Keratinocyte (primary cell): ENCODE data around the gene FTO. TPM values are rescaled to one million over a fixed set of nuclear protein-coding genes. Genes with fewer than 3 reads are reported as not detected.

Experiments used
- DNase-seq: peaks from one replicate; pipeline ENCODE4 v3.0.0-alpha.2; 2011; ENCODE audit warnings: low read depth, missing footprints, low spot score
- FAIRE-seq: peaks from 2 replicates; lab custom pipeline; 2011; peaks lifted over from hg19 to GRCh38; lab: Jason Lieb, UNC
- H2AFZ ChIP-seq: 2 replicates; pipeline ENCODE4 v1.6.0; 2012; ENCODE audit warnings: low read length, control low read depth, inconsistent platforms; ENCODE audit not compliant: control insufficient read depth
- H3K27ac ChIP-seq: 2 replicates; pipeline ENCODE4 v1.5.1; 2011; ENCODE audit warnings: low read length; ENCODE audit not compliant: control insufficient read depth, insufficient read depth
- H3K27me3 ChIP-seq: 3 replicates; pipeline ENCODE4 v1.6.0; 2011; ENCODE audit warnings: low read length; ENCODE audit not compliant: control insufficient read depth, insufficient read depth; ENCODE audit errors: extremely low read depth
- H3K36me3 ChIP-seq, 2 experiments: 2 replicates in 1 of 2; 3 replicates in 1 of 2; pipeline ENCODE4 v1.5.1; 2011; ENCODE audit warnings: low read length in 2 of 2, mild to moderate bottlenecking in 1 of 2; ENCODE audit not compliant: control insufficient read depth in 2 of 2, insufficient read depth in 2 of 2; ENCODE audit errors: extremely low read depth in 1 of 2
- H3K4me1 ChIP-seq: 3 replicates; pipeline ENCODE4 v1.5.1; 2011; ENCODE audit warnings: low read length; ENCODE audit not compliant: control insufficient read depth, insufficient read depth; ENCODE audit errors: extremely low read depth
- H3K4me2 ChIP-seq: 3 replicates; pipeline ENCODE4 v1.6.0; 2011; ENCODE audit warnings: low read depth, low read length; ENCODE audit not compliant: control insufficient read depth, insufficient read depth; ENCODE audit errors: extremely low read depth
- H3K4me3 ChIP-seq, 3 experiments: fragments of 200-600 bp in 1 of 3; sonication (generic) in 1 of 3; 2 replicates in 2 of 3; 3 replicates in 1 of 3; pipeline ENCODE4 v1.5.1; 2011 to 2016; ENCODE audit warnings: low read length in 3 of 3, mild to moderate bottlenecking in 3 of 3, control low read depth in 2 of 3, inconsistent platforms in 1 of 3, low read depth in 1 of 3, mixed read lengths in 1 of 3, mixed run types in 1 of 3, moderate library complexity in 1 of 3; ENCODE audit not compliant: control insufficient read depth in 2 of 3, insufficient read depth in 2 of 3; ENCODE audit errors: extremely low read depth in 1 of 3
- H3K79me2 ChIP-seq: 2 replicates; pipeline ENCODE4 v1.6.0; 2012; ENCODE audit warnings: low read length; ENCODE audit not compliant: control insufficient read depth, insufficient read depth
- H3K9ac ChIP-seq: 3 replicates; pipeline ENCODE4 v1.6.0; 2011; ENCODE audit warnings: low read length; ENCODE audit not compliant: control insufficient read depth, insufficient read depth; ENCODE audit errors: extremely low read depth
- H3K9me1 ChIP-seq: 3 replicates; pipeline ENCODE4 v1.6.0; 2011; ENCODE audit warnings: low read length; ENCODE audit not compliant: control insufficient read depth, insufficient read depth; ENCODE audit errors: extremely low read depth
- H3K9me3 ChIP-seq: 2 replicates; pipeline ENCODE4 v1.5.1; 2012; ENCODE audit warnings: low read depth, low read length; ENCODE audit not compliant: control insufficient read depth
- H4K20me1 ChIP-seq: 3 replicates; pipeline ENCODE4 v1.6.0; 2011; ENCODE audit warnings: low read length; ENCODE audit not compliant: control insufficient read depth, insufficient read depth; ENCODE audit errors: extremely low read depth
- EZH2 ChIP-seq: IDR thresholded peaks from one replicate; pipeline ENCODE4 v1.6.1; 2012; ENCODE audit warnings: inconsistent platforms, mild to moderate bottlenecking, low read length, moderate library complexity
- dilution Hi-C: fragments of 300-500 bp; cut with MboI; formaldehyde crosslinking; loops from one replicate; pipeline ENCODE4 v1.7.0; 2020; ENCODE audit warnings: low sequenced_read_pairs; ENCODE audit not compliant: extremely low pct_ligation_motif_present
- polyA plus RNA-seq, 5 experiments: library from polyadenylated mRNA; depleted of rRNA in 3 of 5; stranded (reverse) in 3 of 5; stranded (forward) in 1 of 5; unstranded in 1 of 5; fragments of >200 nt; gene quantifications; 1 replicate in 1 of 5; 2 replicates in 3 of 5; 3 replicates in 1 of 5; pipeline versions ENCODE4 v1.2.1 to v1.2.3, GENCODE V29; 2011 to 2012; ENCODE audit warnings: missing spikeins in 2 of 5, low read depth in 1 of 5, low replicate concordance in 1 of 5
- TF ChIP-seq, protein P1 (sequence below), 3 experiments: IDR thresholded peaks in 1 of 3; conservative IDR thresholded peaks in 1 of 3; optimal IDR thresholded peaks in 1 of 3; 2 replicates in 2 of 3; 3 replicates in 1 of 3; pipeline versions ENCODE3 to v1.5.1; 2011; ENCODE audit warnings: low read length in 3 of 3, mild to moderate bottlenecking in 3 of 3, moderate library complexity in 2 of 3, control low read depth in 1 of 3, inconsistent platforms in 1 of 3; ENCODE audit not compliant: insufficient read depth in 2 of 3; ENCODE audit errors: extremely low read depth in 1 of 3

The FTO gene
- polyA plus RNA-seq, 1 donor (not counting 4 experiments of a cell fraction or from before 2014, with no cell fraction given) = 56.4 TPM

DNA sequence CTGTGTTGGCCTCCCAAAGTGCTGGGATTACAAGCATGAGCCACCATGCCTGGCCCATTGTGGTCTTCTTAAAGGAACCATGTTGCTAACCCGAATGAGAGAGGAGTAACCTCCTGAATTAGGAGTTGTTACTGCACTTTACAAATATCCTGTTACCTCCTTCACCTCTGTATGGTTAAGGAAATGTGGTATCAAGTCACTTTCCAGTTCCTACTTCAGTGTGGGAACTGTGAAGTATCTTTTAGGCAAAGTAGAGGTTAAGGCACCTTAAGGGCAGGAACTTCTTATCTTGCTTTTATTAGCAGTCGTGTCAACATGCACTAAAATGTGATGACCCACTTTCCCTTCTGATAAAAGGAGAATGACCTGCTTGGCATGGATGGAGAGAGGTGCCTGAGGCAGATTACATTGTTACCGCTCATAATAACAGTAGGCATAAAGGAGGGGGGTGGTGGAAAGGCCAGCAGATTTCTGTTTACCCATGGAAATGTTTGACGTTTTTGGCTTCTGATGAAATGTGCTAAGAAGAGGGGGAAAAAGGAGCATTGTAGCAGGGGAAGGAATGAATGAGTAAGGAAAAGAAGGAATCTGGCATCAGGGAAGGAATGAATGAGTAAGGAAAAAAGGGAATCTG, 28.5 kb downstream of the FTO start:
- peaks cover 6% of the 10 kb centered on the region for H3K4me1 ChIP-seq
- dilution Hi-C loops = no loop called here
- FAIRE-seq = no peak
- no peak overlapping the region for H3K4me3 ChIP-seq
- TF ChIP-seq, protein P1, sequence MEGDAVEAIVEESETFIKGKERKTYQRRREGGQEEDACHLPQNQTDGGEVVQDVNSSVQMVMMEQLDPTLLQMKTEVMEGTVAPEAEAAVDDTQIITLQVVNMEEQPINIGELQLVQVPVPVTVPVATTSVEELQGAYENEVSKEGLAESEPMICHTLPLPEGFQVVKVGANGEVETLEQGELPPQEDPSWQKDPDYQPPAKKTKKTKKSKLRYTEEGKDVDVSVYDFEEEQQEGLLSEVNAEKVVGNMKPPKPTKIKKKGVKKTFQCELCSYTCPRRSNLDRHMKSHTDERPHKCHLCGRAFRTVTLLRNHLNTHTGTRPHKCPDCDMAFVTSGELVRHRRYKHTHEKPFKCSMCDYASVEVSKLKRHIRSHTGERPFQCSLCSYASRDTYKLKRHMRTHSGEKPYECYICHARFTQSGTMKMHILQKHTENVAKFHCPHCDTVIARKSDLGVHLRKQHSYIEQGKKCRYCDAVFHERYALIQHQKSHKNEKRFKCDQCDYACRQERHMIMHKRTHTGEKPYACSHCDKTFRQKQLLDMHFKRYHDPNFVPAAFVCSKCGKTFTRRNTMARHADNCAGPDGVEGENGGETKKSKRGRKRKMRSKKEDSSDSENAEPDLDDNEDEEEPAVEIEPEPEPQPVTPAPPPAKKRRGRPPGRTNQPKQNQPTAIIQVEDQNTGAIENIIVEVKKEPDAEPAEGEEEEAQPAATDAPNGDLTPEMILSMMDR (optimal IDR thresholded peaks at IDR 0.05 in 1 of 3, IDR thresholded peaks at IDR 0.05 in 1 of 3, conservative IDR thresholded peaks at IDR 0.05 in 1 of 3; ENCODE audit: extremely low read depth in 1 of 3, insufficient read depth in 2 of 3, low read length in 3 of 3) = no peak
- TF ChIP-seq EZH2 = no peak
- no peak overlapping the region for H3K4me2 ChIP-seq
- no peak overlapping the region for H3K9ac ChIP-seq
- no peak overlapping the region for H3K27ac ChIP-seq
- H3K27me3 ChIP-seq = no peaks in the 10 kb centered on the region
- H2AFZ ChIP-seq = no peak overlapping the region
- H3K9me3 ChIP-seq = no peaks in the 10 kb centered on the region
- peaks cover 0 to 1% of the 10 kb centered on the region in 2 experiments for H3K36me3 ChIP-seq
- no peaks in the 10 kb centered on the region for H3K9me1 ChIP-seq
- peaks cover 26% of the 10 kb centered on the region for H3K79me2 ChIP-seq
- no peaks in the 10 kb centered on the region for H4K20me1 ChIP-seq
- DNase-seq = no peak

DNA sequence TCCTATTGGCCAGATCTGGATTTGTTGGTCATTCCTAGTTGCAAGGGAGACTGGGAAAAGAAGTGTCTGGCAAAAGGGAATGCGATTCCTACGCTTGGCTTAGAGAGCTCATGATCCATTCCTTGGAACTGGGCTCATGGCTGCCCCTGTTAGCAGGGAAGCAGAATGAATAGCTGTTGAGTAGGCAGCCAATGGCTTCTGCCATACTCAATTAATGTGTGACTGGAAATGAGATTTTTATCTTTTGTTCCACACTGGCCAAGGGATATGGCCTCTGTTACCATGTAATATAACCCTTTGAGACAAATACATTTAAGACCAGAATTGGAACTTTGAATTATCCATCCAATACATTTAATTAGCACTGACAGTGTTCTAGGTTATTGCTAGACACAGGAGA, 31.0 kb downstream of the FTO start:
- no peaks in the 10 kb centered on the region for H3K9me1 ChIP-seq
- TF ChIP-seq, protein P1 (optimal IDR thresholded peaks at IDR 0.05 in 1 of 3, IDR thresholded peaks at IDR 0.05 in 1 of 3, conservative IDR thresholded peaks at IDR 0.05 in 1 of 3; ENCODE audit: extremely low read depth in 1 of 3, insufficient read depth in 2 of 3, low read length in 3 of 3) = no peak
- TF ChIP-seq EZH2 = no peak
- no peak for FAIRE-seq
- H3K9ac ChIP-seq = no peak overlapping the region
- no peak overlapping the region for H3K4me3 ChIP-seq
- no peak overlapping the region for H3K4me2 ChIP-seq
- H4K20me1 ChIP-seq = no peaks in the 10 kb centered on the region
- H3K27ac ChIP-seq = no peak overlapping the region
- peaks cover 6% of the 10 kb centered on the region for H3K4me1 ChIP-seq
- no peaks in the 10 kb centered on the region for H3K9me3 ChIP-seq
- no peak for DNase-seq
- H3K79me2 ChIP-seq = peaks cover 12% of the 10 kb centered on the region
- H2AFZ ChIP-seq = no peak overlapping the region
- no peaks in the 10 kb centered on the region for H3K36me3 ChIP-seq
- no peaks in the 10 kb centered on the region for H3K27me3 ChIP-seq
- dilution Hi-C loops = no loop called here
